ENCODE measurements around the gene CDT1. TPM values are rescaled to one million over a fixed set of nuclear protein-coding genes. Genes with fewer than 3 reads are reported as not detected.
"Not testable (repeated sequence)": the region's sequence is repeated elsewhere in the genome, so short reads cannot be mapped to it uniquely, and the experiment has no call there.

Gene CDT1
- polyA plus RNA-seq, 3 donors: 11.3 to 23.2 (median 19.1) TPM

GRCh38 chr16:88764080-88764479, 39.5 kb upstream of the CDT1 start:
- no peak for DNase-seq (ENCODE audit: extremely low read depth in 1 of 11, low read depth in 9 of 11, low spot score in 4 of 11)

- no peak for DNase-seq (ENCODE audit: extremely low read depth in 1 of 11, low read depth in 9 of 11, low spot score in 4 of 11)
Measured at GRCh38 chr16:88764913-88765349, 38.7 kb upstream of the CDT1 start.

GRCh38 chr16:88766975-88767374, 36.6 kb upstream of the CDT1 start:
- DNase-seq (ENCODE audit: extremely low read depth in 1 of 11, low read depth in 9 of 11, low spot score in 4 of 11): no peak

GRCh38 chr16:88767546-88768070, 36.0 kb upstream of the CDT1 start:
- no peak for DNase-seq (ENCODE audit: extremely low read depth in 1 of 11, low read depth in 9 of 11, low spot score in 4 of 11)

GRCh38 chr16:88768071-88768783, 35.4 kb upstream of the CDT1 start:
- no peak for DNase-seq (ENCODE audit: extremely low read depth in 1 of 11, low read depth in 9 of 11, low spot score in 4 of 11)

GRCh38 chr16:88769617-88770460, 33.8 kb upstream of the CDT1 start:
- no peak for DNase-seq (ENCODE audit: extremely low read depth in 1 of 11, low read depth in 9 of 11, low spot score in 4 of 11)

GRCh38 chr16:88770461-88771293, 32.9 kb upstream of the CDT1 start:
- DNase-seq (ENCODE audit: extremely low read depth in 1 of 11, low read depth in 9 of 11, low spot score in 4 of 11): peak in 9 of 11 donors; percentile 64 to 85 (median 73)

- no peak for DNase-seq (ENCODE audit: extremely low read depth in 1 of 11, low read depth in 9 of 11, low spot score in 4 of 11)
Measured at GRCh38 chr16:88771294-88771772, 32.3 kb upstream of the CDT1 start.

- not testable (repeated sequence) for DNase-seq (ENCODE audit: extremely low read depth in 1 of 11, low read depth in 9 of 11, low spot score in 4 of 11)
Measured at GRCh38 chr16:88771781-88772180, 31.8 kb upstream of the CDT1 start.

GRCh38 chr16:88772871-88773811, 30.4 kb upstream of the CDT1 start:
- DNase-seq (ENCODE audit: extremely low read depth in 1 of 11, low read depth in 9 of 11, low spot score in 4 of 11): no peak

- DNase-seq (ENCODE audit: extremely low read depth in 1 of 11, low read depth in 9 of 11, low spot score in 4 of 11): no peak
Measured at GRCh38 chr16:88773812-88774291, 29.7 kb upstream of the CDT1 start.

GRCh38 chr16:88774544-88775393, 28.8 kb upstream of the CDT1 start:
- no peak for DNase-seq (ENCODE audit: extremely low read depth in 1 of 11, low read depth in 9 of 11, low spot score in 4 of 11)

- DNase-seq (ENCODE audit: extremely low read depth in 1 of 11, low read depth in 9 of 11, low spot score in 4 of 11): no peak
Measured at GRCh38 chr16:88775825-88776224, 27.8 kb upstream of the CDT1 start.

- DNase-seq (ENCODE audit: extremely low read depth in 1 of 11, low read depth in 9 of 11, low spot score in 4 of 11): no peak
Measured at GRCh38 chr16:88777471-88778270, 25.9 kb upstream of the CDT1 start.

- DNase-seq (ENCODE audit: extremely low read depth in 1 of 11, low read depth in 9 of 11, low spot score in 4 of 11): no peak
Measured at GRCh38 chr16:88778271-88778525, 25.4 kb upstream of the CDT1 start.

- no peak for DNase-seq (ENCODE audit: extremely low read depth in 1 of 11, low read depth in 9 of 11, low spot score in 4 of 11)
Measured at GRCh38 chr16:88778541-88779065, 25.0 kb upstream of the CDT1 start.

Data from renal cortex interstitium (tissue), 11 donors.